DOHH2 (cell line): ENCODE data around the gene KRT80.

Source experiments
- H3F3A ChIP-seq: fragments of 200-600 bp; sonication (generic), shearing (Covaris generic); 2 replicates; pipeline ENCODE4 v1.6.0; 2016; ENCODE audit warnings: antibody characterized with exemption, mild to moderate bottlenecking; ENCODE audit not compliant: control insufficient read depth, insufficient read depth
- H3K27ac ChIP-seq: fragments of 200-600 bp; sonication (generic); 2 replicates; pipeline ENCODE4 v1.5.1; 2014; ENCODE audit warnings: low read depth, mild to moderate bottlenecking, low read length, moderate library complexity
- H3K27me3 ChIP-seq: fragments of 200-600 bp; sonication (generic); 2 replicates; pipeline ENCODE4 v1.6.1; 2014; ENCODE audit warnings: mild to moderate bottlenecking, low read length, mixed read lengths; ENCODE audit not compliant: control insufficient read depth
- H3K36me3 ChIP-seq: fragments of 200-600 bp; sonication (generic); 2 replicates; pipeline ENCODE4 v1.6.1; 2014; ENCODE audit warnings: mild to moderate bottlenecking, low read length, moderate library complexity, mixed read lengths; ENCODE audit not compliant: control insufficient read depth
- H3K4me1 ChIP-seq: fragments of 200-600 bp; sonication (generic); 2 replicates; pipeline ENCODE4 v1.6.1; 2014; ENCODE audit warnings: mild to moderate bottlenecking, low read length, mixed read lengths; ENCODE audit not compliant: control insufficient read depth
- H3K4me2 ChIP-seq: fragments of 200-600 bp; sonication (generic); 2 replicates; pipeline ENCODE4 v1.6.0; 2014; ENCODE audit warnings: mild to moderate bottlenecking, low read length, moderate library complexity
- H3K4me3 ChIP-seq: fragments of 200-600 bp; sonication (generic); 2 replicates; pipeline ENCODE4 v1.5.1; 2014; ENCODE audit warnings: mild to moderate bottlenecking, low read length, mixed read lengths
- H3K79me2 ChIP-seq: fragments of 200-600 bp; sonication (generic); 2 replicates; pipeline ENCODE4 v1.6.1; 2014; ENCODE audit warnings: mild to moderate bottlenecking, low read length, mixed read lengths; ENCODE audit not compliant: control insufficient read depth
- H3K9me2 ChIP-seq: fragments of 200-600 bp; sonication (generic); replicated peaks from 2 replicates; pipeline ENCODE4 v1.6.1; 2014; ENCODE audit warnings: mild to moderate bottlenecking, low read length, mixed read lengths; ENCODE audit not compliant: control insufficient read depth
- H3K9me3 ChIP-seq: fragments of 200-600 bp; sonication (generic); 2 replicates; pipeline ENCODE4 v1.6.1; 2014; ENCODE audit warnings: antibody characterized with exemption, low read length, mixed read lengths; ENCODE audit not compliant: control insufficient read depth, insufficient read depth
- H4K20me1 ChIP-seq: fragments of 200-600 bp; sonication (generic); 2 replicates; pipeline ENCODE4 v1.6.0; 2014; ENCODE audit warnings: low read depth, mild to moderate bottlenecking, antibody characterized with exemption, low read length, moderate library complexity; ENCODE audit not compliant: control insufficient read depth, insufficient read depth
- CTCF ChIP-seq: fragments of 200-600 bp; sonication (generic); IDR thresholded peaks from one replicate; pipeline ENCODE4 v1.5.1; 2014; ENCODE audit warnings: antibody characterized with exemption, mild to moderate bottlenecking, low read depth, low read length; ENCODE audit not compliant: poor library complexity, severe bottlenecking
- EZH2phosphoT487 ChIP-seq: fragments of 200-600 bp; sonication (generic); IDR thresholded peaks from 2 replicates; pipeline ENCODE4 v1.6.1; 2017; ENCODE audit warnings: borderline replicate concordance, mild to moderate bottlenecking, antibody characterized with exemption, low read length, moderate library complexity, mixed read lengths

The KRT80 gene

GRCh38 chr12:52233462-52234207, 41.8 kb upstream of the KRT80 start:
- H3K4me2 ChIP-seq: no peak overlapping the region

GRCh38 chr12:52232674-52233461, 41.1 kb upstream of the KRT80 start, which contains the start of gene KRT7:
Gene KRT7 (plus strand): TSS chr12:52233243. CDS start chr12:52233297, 54 bp downstream.
- Histone ChIP-seq H3K4me1 (no peaks in the 10 kb centered on the region), H3K4me3 (no peak within 1 kb of the TSS), H3F3A (no peaks in the 10 kb centered on the region)

More at GRCh38 chr12:52233462-52234207, 41.8 kb upstream of the KRT80 start:
- Histone ChIP-seq H3K9me2 (no peaks in the 10 kb centered on the region), H3K4me1 (no peaks in the 10 kb centered on the region), H3K27ac (no peak overlapping the region), H3K9me3 (no peaks in the 10 kb centered on the region), H3F3A (no peaks in the 10 kb centered on the region), H4K20me1 (no peaks in the 10 kb centered on the region), H3K36me3 (no peaks in the 10 kb centered on the region), H3K4me3 (no peak overlapping the region), H3K27me3 (no peaks in the 10 kb centered on the region; the same call in 1 of the 2 replicates), H3K79me2 (no peaks in the 10 kb centered on the region)
- no peak for TF ChIP-seq CTCF
- no peak for TF ChIP-seq EZH2phosphoT487

GRCh38 chr12:52232203-52232673, 40.4 kb upstream of the KRT80 start:
- no peak for TF ChIP-seq EZH2phosphoT487
- TF ChIP-seq CTCF: no peak
- H3K4me2 ChIP-seq: no peak overlapping the region
- H3K79me2 ChIP-seq: no peaks in the 10 kb centered on the region
- H3K9me3 ChIP-seq: no peaks in the 10 kb centered on the region
- no peaks in the 10 kb centered on the region for H3K36me3 ChIP-seq
- H4K20me1 ChIP-seq: no peaks in the 10 kb centered on the region
- no peak overlapping the region for H3K27ac ChIP-seq
- H3K27me3 ChIP-seq: no peaks in the 10 kb centered on the region; the same call in none of the 2 replicates
- no peaks in the 10 kb centered on the region for H3K9me2 ChIP-seq
- no peaks in the 10 kb centered on the region for H3F3A ChIP-seq
- no peak overlapping the region for H3K4me3 ChIP-seq
- no peaks in the 10 kb centered on the region for H3K4me1 ChIP-seq

More at GRCh38 chr12:52232674-52233461, 41.1 kb upstream of the KRT80 start, which contains the start of gene KRT7:
- H3K27me3 ChIP-seq: no peaks in the 10 kb centered on the region; the same call in 1 of the 2 replicates
- no peaks in the 10 kb centered on the region for H3K79me2 ChIP-seq
- H3K36me3 ChIP-seq: no peaks in the 10 kb centered on the region
- no peak within 1 kb of the TSS for H3K27ac ChIP-seq
- TF ChIP-seq EZH2phosphoT487 (no peak), CTCF (no peak)
- H3K9me3 ChIP-seq: no peaks in the 10 kb centered on the region
- H4K20me1 ChIP-seq: no peaks in the 10 kb centered on the region
- no peak within 1 kb of the TSS for H3K4me2 ChIP-seq
- no peaks in the 10 kb centered on the region for H3K9me2 ChIP-seq
